ENCODE measurements around the gene HDGFL2.

HDGFL2 gene

DNA sequence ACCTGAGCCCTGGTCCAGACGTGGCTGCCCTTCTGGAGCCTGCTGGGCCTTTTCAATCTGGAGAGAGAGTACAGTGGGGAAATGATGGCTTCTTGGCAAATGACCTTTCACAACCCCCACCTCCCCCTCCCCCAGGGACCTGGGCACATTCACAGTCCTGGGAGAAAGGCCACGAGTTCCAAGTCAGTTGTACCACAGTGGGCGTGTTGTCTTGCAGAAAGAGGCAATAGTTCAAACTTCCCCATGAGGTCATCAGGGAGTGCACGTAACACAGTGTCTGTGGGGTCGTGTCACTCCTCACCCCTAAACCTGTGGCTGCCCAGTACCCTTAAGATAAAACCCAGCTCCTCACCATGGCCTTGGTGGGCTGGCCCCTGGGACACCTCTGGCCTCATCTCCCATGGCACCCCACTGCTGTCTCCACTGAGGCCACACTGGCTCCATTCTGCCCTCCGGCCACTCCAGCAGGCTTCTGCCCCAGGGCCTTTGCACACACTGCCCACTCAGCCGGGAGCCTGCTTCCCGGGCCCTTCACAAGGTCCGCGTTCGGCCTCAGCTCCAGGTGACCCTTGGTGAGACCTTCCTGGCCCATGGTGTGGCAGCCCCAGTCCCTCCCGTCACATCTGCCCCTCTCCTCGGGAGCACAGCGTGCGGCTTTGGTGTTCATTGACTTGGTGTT, 32.9 kb downstream of the HDGFL2 start:
- H3K27ac ChIP-seq, result no peak overlapping the region
- H3K9ac ChIP-seq, result no peak overlapping the region
- H3K9me3 ChIP-seq (ENCODE audit: control insufficient read depth, low read length), result no peaks in the 10 kb centered on the region
- H3K4me3 ChIP-seq (ENCODE audit: low read depth, low read length), result no peak overlapping the region
- TF ChIP-seq, protein P1, sequence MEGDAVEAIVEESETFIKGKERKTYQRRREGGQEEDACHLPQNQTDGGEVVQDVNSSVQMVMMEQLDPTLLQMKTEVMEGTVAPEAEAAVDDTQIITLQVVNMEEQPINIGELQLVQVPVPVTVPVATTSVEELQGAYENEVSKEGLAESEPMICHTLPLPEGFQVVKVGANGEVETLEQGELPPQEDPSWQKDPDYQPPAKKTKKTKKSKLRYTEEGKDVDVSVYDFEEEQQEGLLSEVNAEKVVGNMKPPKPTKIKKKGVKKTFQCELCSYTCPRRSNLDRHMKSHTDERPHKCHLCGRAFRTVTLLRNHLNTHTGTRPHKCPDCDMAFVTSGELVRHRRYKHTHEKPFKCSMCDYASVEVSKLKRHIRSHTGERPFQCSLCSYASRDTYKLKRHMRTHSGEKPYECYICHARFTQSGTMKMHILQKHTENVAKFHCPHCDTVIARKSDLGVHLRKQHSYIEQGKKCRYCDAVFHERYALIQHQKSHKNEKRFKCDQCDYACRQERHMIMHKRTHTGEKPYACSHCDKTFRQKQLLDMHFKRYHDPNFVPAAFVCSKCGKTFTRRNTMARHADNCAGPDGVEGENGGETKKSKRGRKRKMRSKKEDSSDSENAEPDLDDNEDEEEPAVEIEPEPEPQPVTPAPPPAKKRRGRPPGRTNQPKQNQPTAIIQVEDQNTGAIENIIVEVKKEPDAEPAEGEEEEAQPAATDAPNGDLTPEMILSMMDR (IDR thresholded peaks at IDR 0.05), result no peak
- H3K4me1 ChIP-seq, result no peaks in the 10 kb centered on the region
- no peaks in the 10 kb centered on the region for H3K79me2 ChIP-seq
- H3K36me3 ChIP-seq (ENCODE audit: control insufficient read depth, insufficient read depth, low read length), result no peaks in the 10 kb centered on the region
- H3K27me3 ChIP-seq (ENCODE audit: control insufficient read depth, insufficient read depth, low read length), result no peaks in the 10 kb centered on the region
- no peak overlapping the region for H3K4me2 ChIP-seq (ENCODE audit: low read length)
- H2AFZ ChIP-seq, result no peak overlapping the region

- Histone ChIP-seq H3K36me3 (ENCODE audit: control insufficient read depth, insufficient read depth, low read length) (no peaks in the 10 kb centered on the region), H2AFZ (no peak overlapping the region), H3K4me2 (ENCODE audit: low read length) (no peak overlapping the region), H3K27ac (no peak overlapping the region), H3K79me2 (no peaks in the 10 kb centered on the region), H3K4me1 (no peaks in the 10 kb centered on the region), H3K9me3 (ENCODE audit: control insufficient read depth, low read length) (no peaks in the 10 kb centered on the region), H3K27me3 (ENCODE audit: control insufficient read depth, insufficient read depth, low read length) (no peaks in the 10 kb centered on the region), H3K4me3 (ENCODE audit: low read depth, low read length) (no peak overlapping the region), H3K9ac (no peak overlapping the region)
- TF ChIP-seq, protein P1 (IDR thresholded peaks at IDR 0.05), result no peak
Measured at GRCh38 chr19:4505570-4506448, 33.7 kb downstream of the HDGFL2 start.

DNA sequence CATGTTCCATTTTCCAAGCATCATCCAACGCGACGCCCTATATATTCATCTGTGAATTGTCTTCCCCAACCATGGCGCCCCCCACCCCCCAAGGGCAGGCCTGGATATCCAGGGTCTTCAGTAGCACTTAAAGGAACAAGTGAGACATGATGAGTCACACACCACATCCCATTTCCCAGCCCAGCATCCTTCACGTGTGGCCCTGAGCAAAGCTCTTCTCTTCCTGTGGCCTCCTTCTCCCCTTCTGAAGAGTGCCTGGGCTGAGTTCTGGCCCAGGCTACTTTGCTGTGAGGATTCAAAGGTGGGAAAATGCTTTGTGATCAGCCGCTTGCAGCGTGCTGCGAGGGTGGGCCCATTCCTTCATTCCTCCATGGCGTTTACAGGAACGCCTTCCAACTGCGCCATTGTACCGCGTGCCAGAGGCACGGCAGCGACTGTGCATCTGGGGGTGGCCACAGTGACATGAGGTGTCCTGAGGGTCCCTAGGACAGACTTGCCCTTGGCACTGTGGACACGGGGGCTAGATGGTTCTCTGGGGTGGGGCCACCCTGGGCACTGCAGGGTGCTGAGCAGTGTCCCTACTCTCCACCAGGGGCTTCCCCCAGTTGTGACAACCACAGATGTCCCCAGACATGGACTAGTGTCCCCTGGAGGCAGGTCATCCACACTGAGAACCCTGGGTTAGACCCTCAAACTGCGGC, 34.5 kb downstream of the HDGFL2 start:
- TF ChIP-seq, protein P1 (IDR thresholded peaks at IDR 0.05), result no peak
- H3K9me3 ChIP-seq (ENCODE audit: control insufficient read depth, low read length), result no peaks in the 10 kb centered on the region
- no peaks in the 10 kb centered on the region for H3K4me1 ChIP-seq
- H3K27ac ChIP-seq, result no peak overlapping the region
- H3K36me3 ChIP-seq (ENCODE audit: control insufficient read depth, insufficient read depth, low read length), result no peaks in the 10 kb centered on the region
- no peak overlapping the region for H3K4me3 ChIP-seq (ENCODE audit: low read depth, low read length)
- H2AFZ ChIP-seq, result no peak overlapping the region
- H3K9ac ChIP-seq, result no peak overlapping the region
- no peaks in the 10 kb centered on the region for H3K27me3 ChIP-seq (ENCODE audit: control insufficient read depth, insufficient read depth, low read length)
- no peak overlapping the region for H3K4me2 ChIP-seq (ENCODE audit: low read length)
- no peaks in the 10 kb centered on the region for H3K79me2 ChIP-seq

DNA sequence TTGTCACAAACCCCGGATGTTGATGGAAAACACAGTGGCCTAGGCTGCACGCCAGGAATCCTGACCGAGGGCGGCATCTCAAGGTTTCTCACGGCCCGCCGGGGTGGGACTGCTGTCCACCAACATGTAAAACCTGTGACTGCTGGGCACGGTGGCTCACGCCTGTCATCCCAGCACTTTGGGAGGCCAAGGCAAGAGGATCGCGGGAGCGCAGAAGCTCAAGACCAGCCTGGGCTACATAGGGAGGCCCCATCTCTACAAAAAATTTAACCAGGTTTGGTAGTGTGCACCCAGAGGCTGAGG, 35.0 kb downstream of the HDGFL2 start:
- H3K36me3 ChIP-seq (ENCODE audit: control insufficient read depth, insufficient read depth, low read length), result no peaks in the 10 kb centered on the region
- TF ChIP-seq, protein P1 (IDR thresholded peaks at IDR 0.05), result no peak
- no peak overlapping the region for H3K4me3 ChIP-seq (ENCODE audit: low read depth, low read length)
- no peak overlapping the region for H3K9ac ChIP-seq
- H3K79me2 ChIP-seq, result no peaks in the 10 kb centered on the region
- no peak overlapping the region for H2AFZ ChIP-seq
- no peak overlapping the region for H3K4me2 ChIP-seq (ENCODE audit: low read length)
- H3K9me3 ChIP-seq (ENCODE audit: control insufficient read depth, low read length), result no peaks in the 10 kb centered on the region
- no peak overlapping the region for H3K27ac ChIP-seq
- H3K27me3 ChIP-seq (ENCODE audit: control insufficient read depth, insufficient read depth, low read length), result no peaks in the 10 kb centered on the region
- H3K4me1 ChIP-seq, result no peaks in the 10 kb centered on the region

Measured in parathyroid adenoma (tissue), 2 donors.